ENCODE data around the gene CDC42BPA. TPM values are rescaled to one million over a fixed set of nuclear protein-coding genes. Genes with fewer than 3 reads are reported as not detected.

The CDC42BPA gene
- total and polyA plus RNA-seq, 3 donors from 2014 or later = 39.9 to 109 (median 105) TPM

DNA sequence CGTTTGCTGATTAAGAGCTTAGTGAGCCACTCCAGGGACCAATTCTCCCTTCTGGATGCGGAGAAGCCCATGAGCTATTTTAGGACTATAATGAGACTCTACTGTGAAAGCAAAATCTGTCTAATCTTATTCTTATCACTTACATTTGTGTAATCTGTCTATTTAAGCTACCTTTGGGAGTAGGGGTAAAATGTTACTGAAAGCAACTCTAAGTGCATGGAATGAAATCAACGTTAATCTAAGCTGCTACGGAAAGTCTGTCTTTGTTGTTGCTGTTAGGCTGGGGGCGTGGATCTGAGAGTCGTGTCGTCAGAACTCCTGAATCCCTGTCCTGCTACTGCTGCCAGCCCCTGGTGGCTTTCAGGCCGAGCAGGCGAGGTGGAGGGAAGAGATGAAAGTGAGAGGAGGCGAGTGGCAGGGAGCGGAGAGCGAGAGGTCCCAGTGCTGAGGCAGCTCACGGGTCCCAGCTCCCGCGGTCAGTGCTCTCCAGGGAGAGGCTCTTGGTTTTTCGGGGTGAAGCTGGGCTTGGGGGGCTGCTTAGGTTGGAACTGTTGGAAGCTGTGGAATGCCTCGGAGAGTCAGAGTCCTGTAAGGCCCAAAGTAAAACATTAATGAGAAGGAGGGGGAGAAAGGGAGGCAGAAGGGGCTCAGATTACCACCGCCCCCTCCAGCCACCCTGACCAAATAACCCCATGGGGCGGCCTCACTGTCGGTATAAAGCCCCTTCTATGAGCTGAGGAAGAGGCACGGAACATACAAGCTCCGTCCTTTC, 324.3 kb downstream of the CDC42BPA start:
- intact Hi-C loops (cut with DNase I; ENCODE audit: low total_unique reads) = no loop called here
- Histone ChIP-seq H3K36me3 (ENCODE audit: low read depth, missing control alignments) (no peaks in the 10 kb centered on the region), H3K27ac (no peak overlapping the region), H3K4me3 (no peak overlapping the region), H3K9me3 (no peaks in the 10 kb centered on the region), H3K4me1 (peaks cover 24% of the 10 kb centered on the region), H3K27me3 (no peaks in the 10 kb centered on the region)
- 72 to 73% methylated on average over 22 of the region's 22 CpGs for WGBS, 2 donors
- TF ChIP-seq, protein P1, sequence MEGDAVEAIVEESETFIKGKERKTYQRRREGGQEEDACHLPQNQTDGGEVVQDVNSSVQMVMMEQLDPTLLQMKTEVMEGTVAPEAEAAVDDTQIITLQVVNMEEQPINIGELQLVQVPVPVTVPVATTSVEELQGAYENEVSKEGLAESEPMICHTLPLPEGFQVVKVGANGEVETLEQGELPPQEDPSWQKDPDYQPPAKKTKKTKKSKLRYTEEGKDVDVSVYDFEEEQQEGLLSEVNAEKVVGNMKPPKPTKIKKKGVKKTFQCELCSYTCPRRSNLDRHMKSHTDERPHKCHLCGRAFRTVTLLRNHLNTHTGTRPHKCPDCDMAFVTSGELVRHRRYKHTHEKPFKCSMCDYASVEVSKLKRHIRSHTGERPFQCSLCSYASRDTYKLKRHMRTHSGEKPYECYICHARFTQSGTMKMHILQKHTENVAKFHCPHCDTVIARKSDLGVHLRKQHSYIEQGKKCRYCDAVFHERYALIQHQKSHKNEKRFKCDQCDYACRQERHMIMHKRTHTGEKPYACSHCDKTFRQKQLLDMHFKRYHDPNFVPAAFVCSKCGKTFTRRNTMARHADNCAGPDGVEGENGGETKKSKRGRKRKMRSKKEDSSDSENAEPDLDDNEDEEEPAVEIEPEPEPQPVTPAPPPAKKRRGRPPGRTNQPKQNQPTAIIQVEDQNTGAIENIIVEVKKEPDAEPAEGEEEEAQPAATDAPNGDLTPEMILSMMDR (IDR thresholded peaks at IDR 0.05) = no peak
- TF ChIP-seq POLR2A (IDR thresholded peaks at IDR 0.05) = no peak
- no peak for DNase-seq

DNA sequence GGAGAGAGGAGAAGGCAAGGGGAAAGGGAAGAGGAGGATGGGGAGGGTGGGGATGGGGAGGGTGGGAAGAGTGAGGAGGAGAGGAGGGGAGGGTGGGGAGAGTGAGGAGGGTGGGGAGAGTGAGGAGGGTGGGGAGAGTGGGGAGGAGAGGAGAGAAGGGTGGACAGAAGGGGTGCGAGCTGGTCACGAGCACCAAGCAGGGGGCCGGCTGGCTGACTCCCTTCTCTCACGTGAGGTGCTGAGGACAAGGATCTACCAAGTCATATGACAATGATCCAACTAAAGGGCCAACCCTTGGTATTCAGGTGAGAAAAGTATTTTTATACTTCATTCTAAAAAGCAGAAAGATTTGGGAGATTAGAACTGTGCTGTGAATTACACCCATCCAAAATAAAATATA, 326.4 kb downstream of the CDC42BPA start:
- WGBS, 2 donors = 92 to 100% methylated on average over 4 of the region's 4 CpGs
- Histone ChIP-seq H3K36me3 (ENCODE audit: low read depth, missing control alignments) (no peaks in the 10 kb centered on the region), H3K4me3 (no peak overlapping the region), H3K4me1 (peaks cover 25% of the 10 kb centered on the region), H3K27ac (no peak overlapping the region), H3K27me3 (no peaks in the 10 kb centered on the region), H3K9me3 (no peaks in the 10 kb centered on the region)
- intact Hi-C loops (cut with DNase I; ENCODE audit: low total_unique reads) = no loop called here
- DNase-seq = no peak
- TF ChIP-seq, protein P1 (IDR thresholded peaks at IDR 0.05) = no peak
- no peak for TF ChIP-seq POLR2A (IDR thresholded peaks at IDR 0.05)

DNA sequence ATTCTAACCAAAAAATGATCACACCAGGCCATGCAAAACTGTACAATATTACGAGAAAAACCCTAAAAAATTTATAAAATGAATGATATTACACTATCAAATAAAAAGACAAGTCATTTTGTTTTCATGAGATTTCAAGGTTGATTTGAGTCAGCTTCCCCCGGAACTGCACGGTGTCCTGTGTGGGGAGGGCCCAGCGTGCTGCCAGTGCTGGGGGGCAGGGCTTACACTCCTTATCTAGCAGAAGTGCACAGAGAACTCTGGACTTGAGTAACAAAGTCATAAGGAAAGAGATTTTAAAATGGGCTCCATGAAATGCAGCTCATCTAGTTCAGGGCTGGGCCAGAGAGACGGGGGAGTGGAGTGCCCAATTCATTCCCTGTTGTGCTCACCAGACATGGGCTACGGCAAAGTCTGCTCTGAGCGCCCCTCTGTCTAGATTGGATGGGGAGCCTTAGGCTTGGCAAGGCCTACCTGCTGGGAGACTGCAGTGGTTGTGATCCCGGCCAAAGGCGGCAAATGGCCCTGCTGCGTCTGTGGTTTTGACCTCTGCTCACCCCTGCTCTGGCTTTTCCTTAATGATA, 328.1 kb downstream of the CDC42BPA start:
- Histone ChIP-seq H3K4me1 (peaks cover 30% of the 10 kb centered on the region), H3K4me3 (no peak overlapping the region), H3K27ac (peak overlapping the region; percentile 64 to 78), H3K27me3 (no peaks in the 10 kb centered on the region), H3K36me3 (ENCODE audit: low read depth, missing control alignments) (no peaks in the 10 kb centered on the region), H3K9me3 (no peaks in the 10 kb centered on the region)
- 33 to 47% methylated on average over 10 of the region's 10 CpGs for WGBS, 2 donors
- intact Hi-C loops (cut with DNase I; ENCODE audit: low total_unique reads) = no loop called here
- DNase-seq = peak; percentile 68
- TF ChIP-seq, protein P1 (IDR thresholded peaks at IDR 0.05) = no peak
- no peak for TF ChIP-seq POLR2A (IDR thresholded peaks at IDR 0.05)

DNA sequence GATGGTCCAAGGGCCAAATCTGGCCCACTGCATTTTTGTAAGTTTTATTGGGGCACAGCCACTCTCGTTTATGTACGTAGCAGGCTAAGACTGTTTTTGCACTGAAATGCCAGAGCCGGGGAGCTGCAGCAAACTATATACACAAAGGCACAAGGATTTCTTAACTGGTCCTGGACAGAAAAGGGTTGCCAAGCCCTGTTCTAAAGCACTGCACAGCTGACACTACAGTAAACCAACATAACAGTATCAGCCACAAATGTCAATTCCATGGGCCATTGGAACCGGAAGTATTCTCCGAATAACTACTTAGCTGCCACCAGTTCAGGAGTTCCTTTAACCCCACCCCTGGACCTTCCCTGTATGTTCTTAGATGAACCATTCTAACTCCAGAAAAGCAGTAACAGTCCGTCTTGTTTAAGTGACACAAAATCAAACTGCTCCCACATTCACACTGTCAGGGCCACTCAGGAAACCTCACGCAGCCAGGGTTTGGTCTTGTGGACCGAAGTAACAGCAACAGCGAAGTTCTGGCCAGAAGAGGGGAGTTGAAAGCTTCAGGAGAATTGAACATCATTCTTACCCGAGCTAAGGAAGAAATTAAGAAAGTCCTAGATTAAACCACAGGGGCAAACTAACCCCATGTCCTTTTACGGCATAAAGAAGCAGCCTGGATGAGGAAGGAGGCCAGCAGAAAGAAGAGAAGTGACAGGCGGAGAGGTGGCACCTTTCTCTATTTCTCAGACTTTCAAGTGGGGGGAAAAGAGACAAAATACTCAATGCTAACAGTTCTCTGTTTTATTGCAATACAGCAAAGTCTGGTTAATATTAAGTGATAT, 329.0 kb downstream of the CDC42BPA start:
- intact Hi-C loops (cut with DNase I; ENCODE audit: low total_unique reads) = no loop called here
- DNase-seq = no peak

More for the DNA sequence above, 329.0 kb downstream of the CDC42BPA start:
- H3K27ac ChIP-seq = peak overlapping the region; percentile 64 to 78
- TF ChIP-seq, protein P1 (IDR thresholded peaks at IDR 0.05) = no peak
- no peak for TF ChIP-seq POLR2A (IDR thresholded peaks at IDR 0.05)
- no peak overlapping the region for H3K4me3 ChIP-seq
- peaks cover 30% of the 10 kb centered on the region for H3K4me1 ChIP-seq
- no peaks in the 10 kb centered on the region for H3K27me3 ChIP-seq
- no peaks in the 10 kb centered on the region for H3K9me3 ChIP-seq
- no peaks in the 10 kb centered on the region for H3K36me3 ChIP-seq (ENCODE audit: low read depth, missing control alignments)
- 52 to 66% methylated on average over 12 of the region's 12 CpGs for WGBS, 2 donors

Data from testis (tissue), 3 donors.